Measurements from ENCODE around the gene HDAC4. TPM values are rescaled to one million over a fixed set of nuclear protein-coding genes. Genes with fewer than 3 reads are reported as not detected.

The HDAC4 gene
- total RNA-seq, 4 donors from 2014 or later: 24.8 to 82.9 (median 41.3) TPM

- TF ChIP-seq, protein P1, sequence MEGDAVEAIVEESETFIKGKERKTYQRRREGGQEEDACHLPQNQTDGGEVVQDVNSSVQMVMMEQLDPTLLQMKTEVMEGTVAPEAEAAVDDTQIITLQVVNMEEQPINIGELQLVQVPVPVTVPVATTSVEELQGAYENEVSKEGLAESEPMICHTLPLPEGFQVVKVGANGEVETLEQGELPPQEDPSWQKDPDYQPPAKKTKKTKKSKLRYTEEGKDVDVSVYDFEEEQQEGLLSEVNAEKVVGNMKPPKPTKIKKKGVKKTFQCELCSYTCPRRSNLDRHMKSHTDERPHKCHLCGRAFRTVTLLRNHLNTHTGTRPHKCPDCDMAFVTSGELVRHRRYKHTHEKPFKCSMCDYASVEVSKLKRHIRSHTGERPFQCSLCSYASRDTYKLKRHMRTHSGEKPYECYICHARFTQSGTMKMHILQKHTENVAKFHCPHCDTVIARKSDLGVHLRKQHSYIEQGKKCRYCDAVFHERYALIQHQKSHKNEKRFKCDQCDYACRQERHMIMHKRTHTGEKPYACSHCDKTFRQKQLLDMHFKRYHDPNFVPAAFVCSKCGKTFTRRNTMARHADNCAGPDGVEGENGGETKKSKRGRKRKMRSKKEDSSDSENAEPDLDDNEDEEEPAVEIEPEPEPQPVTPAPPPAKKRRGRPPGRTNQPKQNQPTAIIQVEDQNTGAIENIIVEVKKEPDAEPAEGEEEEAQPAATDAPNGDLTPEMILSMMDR (IDR thresholded peaks at IDR 0.05; ENCODE audit: low read depth): no peak
These were observed 290.2 kb downstream of the HDAC4 start for GRCh38 chr2:239110595-239111048.

DNA sequence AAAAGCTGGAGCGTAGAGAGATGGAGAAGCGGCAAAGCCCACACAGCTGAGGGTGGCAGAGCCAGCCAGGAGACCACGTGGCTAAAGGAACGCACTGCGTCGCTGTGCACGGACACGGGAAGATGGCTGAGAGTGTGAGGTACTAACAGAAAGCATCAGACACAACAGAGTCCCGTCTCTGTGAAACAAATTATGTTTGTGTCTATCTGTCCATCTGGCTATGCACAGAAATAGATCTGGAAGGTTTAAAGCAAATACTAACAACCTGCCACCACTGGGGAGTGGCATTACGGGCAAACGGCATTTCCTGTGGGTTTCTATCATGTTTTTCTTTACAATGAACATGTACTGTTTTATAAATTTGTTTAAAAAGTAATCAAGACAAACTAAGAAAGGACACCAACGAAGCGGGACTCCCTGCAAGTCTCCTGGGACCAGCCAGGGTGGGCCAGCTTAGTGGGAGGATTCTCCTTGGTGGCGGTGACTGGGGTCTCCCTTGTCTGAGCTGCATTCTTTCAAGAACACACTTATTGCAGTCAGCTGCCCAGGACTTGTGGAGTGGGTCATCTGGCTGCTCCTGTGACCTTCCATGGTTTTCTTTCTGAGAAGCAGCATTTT lies 290.8 kb downstream of the HDAC4 start:
- TF ChIP-seq, protein P1 (IDR thresholded peaks at IDR 0.05; ENCODE audit: low read depth): no peak

- TF ChIP-seq, protein P1 (IDR thresholded peaks at IDR 0.05; ENCODE audit: low read depth): no peak
These were observed 291.5 kb downstream of the HDAC4 start for GRCh38 chr2:239109041-239109927.

- TF ChIP-seq, protein P1 (IDR thresholded peaks at IDR 0.05; ENCODE audit: low read depth): no peak
These were observed 292.4 kb downstream of the HDAC4 start for GRCh38 chr2:239108459-239108858.

DNA sequence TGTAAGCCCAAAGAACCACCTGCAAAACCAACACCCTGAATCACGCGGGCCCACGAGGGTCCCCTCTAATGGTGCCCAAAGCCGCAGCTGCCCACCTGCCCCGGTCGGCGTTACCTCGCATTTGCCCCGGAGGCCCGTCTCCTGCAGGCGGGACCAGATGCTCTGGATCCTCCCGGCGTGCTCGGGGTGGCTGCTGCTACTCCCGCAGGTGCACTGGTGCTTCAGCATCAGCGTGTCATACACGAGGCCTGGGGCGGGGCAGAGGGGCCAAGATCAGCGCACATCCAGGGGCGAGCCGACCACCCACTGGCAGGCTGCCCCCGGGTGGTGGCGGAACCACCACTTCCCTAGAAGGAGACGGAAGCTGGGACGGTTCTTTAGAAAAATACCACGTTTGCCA lies 292.9 kb downstream of the HDAC4 start:
- TF ChIP-seq, protein P1 (IDR thresholded peaks at IDR 0.05; ENCODE audit: low read depth): no peak

GRCh38 chr2:239106966-239107365 lies 293.9 kb downstream of the HDAC4 start:
- TF ChIP-seq, protein P1 (IDR thresholded peaks at IDR 0.05; ENCODE audit: low read depth): no peak

- TF ChIP-seq, protein P1 (IDR thresholded peaks at IDR 0.05; ENCODE audit: low read depth): no peak
These were observed 294.4 kb downstream of the HDAC4 start for GRCh38 chr2:239106314-239106908.

Measured in subcutaneous adipose tissue (tissue), 4 donors.